Neural crest cell (in vitro differentiated cells): ENCODE measurements around the gene NELFCD. TPM values are rescaled to one million over a fixed set of nuclear protein-coding genes. Genes with fewer than 3 reads are reported as not detected.
"Not testable (repeated sequence)": the region's sequence is repeated elsewhere in the genome, so short reads cannot be mapped to it uniquely, and the experiment has no call there.

Source experiments
- DNase-seq: peaks from one replicate; pipeline ENCODE4 v3.0.0; 2021; ENCODE audit warnings: low read depth, mixed read lengths, low spot score
- H3K27ac Mint-ChIP-seq: one replicate; pipeline ENCODE4 v1.8.0; 2021; ENCODE audit warnings: mild to moderate bottlenecking, mixed read lengths; ENCODE audit not compliant: unreplicated experiment
- H3K27me3 Mint-ChIP-seq: 2 replicates; pipeline ENCODE4 v1.8.0; 2021; ENCODE audit warnings: low read depth, mild to moderate bottlenecking, mixed read lengths
- H3K36me3 Mint-ChIP-seq: 2 replicates; pipeline ENCODE4 v1.8.0; 2021; ENCODE audit warnings: low read depth, mild to moderate bottlenecking, mixed read lengths
- H3K4me1 Mint-ChIP-seq: 2 replicates; pipeline ENCODE4 v1.8.0; 2021; ENCODE audit warnings: mixed read lengths
- H3K4me3 Mint-ChIP-seq: one replicate; pipeline ENCODE4 v1.8.0; 2021; ENCODE audit warnings: mild to moderate bottlenecking, mixed read lengths
- H3K9me3 Mint-ChIP-seq: 2 replicates; pipeline ENCODE4 v1.8.0; 2021; ENCODE audit warnings: mixed read lengths
- CTCF ChIP-seq: fragments of 200-600 bp; sonication (generic); conservative IDR thresholded peaks from 2 replicates; pipeline ENCODE4 v1.5.0; 2021; ENCODE audit warnings: antibody characterized with exemption, mild to moderate bottlenecking
- total RNA-seq: library from RNA; stranded (reverse); gene quantifications from 2 replicates; pipeline ENCODE4 v1.2.1, GENCODE V29; 2021

The NELFCD gene
- total RNA-seq, 1 donor from 2014 or later = 117 TPM

GRCh38 chr20:59037386-59037785 lies 56.3 kb downstream of the NELFCD start:
- H3K36me3 Mint-ChIP-seq = peaks cover 17% of the 10 kb centered on the region
- no peak for DNase-seq
- H3K27me3 Mint-ChIP-seq = no peaks in the 10 kb centered on the region

DNA sequence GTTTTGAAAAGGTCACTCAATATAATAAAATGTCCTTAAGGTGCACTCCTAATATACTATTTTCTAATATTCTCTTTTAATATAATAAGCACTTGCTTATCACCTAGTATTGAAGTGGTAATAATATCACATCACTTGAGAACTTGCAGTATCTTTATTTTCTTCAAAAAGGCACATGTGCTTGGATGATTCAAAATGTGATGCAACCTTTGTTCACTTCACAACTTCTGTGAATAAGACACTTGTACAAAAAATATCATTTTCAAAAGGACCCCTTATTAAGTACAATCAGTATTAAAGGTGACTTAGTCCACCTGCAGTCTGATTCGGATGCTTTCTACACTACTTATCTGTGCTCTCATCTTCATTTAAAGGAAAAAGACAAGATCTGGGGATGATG lies 58.2 kb downstream of the NELFCD start:
- H3K9me3 Mint-ChIP-seq = no peaks in the 10 kb centered on the region
- DNase-seq = no peak
- no peaks in the 10 kb centered on the region for H3K27me3 Mint-ChIP-seq
- no peak overlapping the region for H3K4me3 Mint-ChIP-seq
- H3K4me1 Mint-ChIP-seq = peaks cover 41% of the 10 kb centered on the region
- H3K27ac Mint-ChIP-seq = no peak overlapping the region
- no peak for TF ChIP-seq CTCF
- peaks cover 17% of the 10 kb centered on the region for H3K36me3 Mint-ChIP-seq

More at GRCh38 chr20:59037386-59037785, 56.3 kb downstream of the NELFCD start:
- Mint-ChIP-seq H3K27ac (no peak overlapping the region), H3K4me3 (peak overlapping the region; percentile 32), H3K9me3 (no peaks in the 10 kb centered on the region), H3K4me1 (peaks cover 41% of the 10 kb centered on the region)
- TF ChIP-seq CTCF = no peak

GRCh38 chr20:59040667-59041066 lies 59.6 kb downstream of the NELFCD start:
- peak overlapping the region; percentile 56 for H3K4me3 Mint-ChIP-seq
- no peaks in the 10 kb centered on the region for H3K27me3 Mint-ChIP-seq
- no peaks in the 10 kb centered on the region for H3K9me3 Mint-ChIP-seq
- peaks cover 41% of the 10 kb centered on the region for H3K4me1 Mint-ChIP-seq
- H3K27ac Mint-ChIP-seq = no peak overlapping the region
- DNase-seq = no peak
- no peak for TF ChIP-seq CTCF
- H3K36me3 Mint-ChIP-seq = peaks cover 13% of the 10 kb centered on the region

- H3K9me3 Mint-ChIP-seq, DNase-seq, H3K27ac Mint-ChIP-seq, H3K27me3 Mint-ChIP-seq: not testable (repeated sequence)
- Mint-ChIP-seq H3K36me3 (peaks cover 13% of the 10 kb centered on the region), H3K4me1 (peaks cover 41% of the 10 kb centered on the region), H3K4me3 (peak overlapping the region; percentile 56)
Measured at GRCh38 chr20:59041487-59041886, 60.4 kb downstream of the NELFCD start.

DNA sequence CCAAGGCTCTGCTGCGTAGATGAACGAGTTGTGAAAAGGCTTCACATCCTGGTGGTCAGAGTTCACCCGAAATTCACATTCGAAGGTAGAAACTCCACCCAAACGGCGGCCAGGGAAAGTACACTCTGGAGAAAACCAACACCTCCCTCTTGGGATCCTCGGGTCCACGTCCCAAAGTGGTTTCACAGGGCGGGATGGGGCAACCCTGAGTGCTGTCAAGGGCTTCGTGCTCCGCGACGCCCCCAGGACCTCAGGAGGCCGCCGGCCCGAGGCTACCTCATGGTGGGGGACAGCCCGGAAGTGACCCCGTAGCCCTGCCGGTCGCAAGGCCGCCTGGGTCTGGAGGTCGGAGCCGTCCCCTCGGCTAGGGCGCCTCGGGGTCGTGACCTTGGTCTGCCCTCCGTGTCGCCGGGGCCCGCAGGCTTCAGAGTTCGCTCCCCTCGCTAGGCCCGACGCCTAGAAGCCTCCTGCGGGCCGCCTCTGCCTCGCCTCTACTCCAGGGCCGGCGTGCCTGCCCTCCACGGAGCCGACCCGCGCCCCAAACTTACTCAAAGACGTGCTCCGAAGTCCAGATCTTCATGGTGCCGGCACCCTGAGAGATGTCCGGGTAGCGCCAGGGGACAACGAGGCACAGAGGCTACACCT lies 61.2 kb downstream of the NELFCD start, which contains the start of gene PRELID3B:
Gene PRELID3B, minus strand, starts transcription at position 636 of the 645 bp plus-strand sequence. Its CDS starts 56 bp downstream, at position 580.
- no peaks in the 10 kb centered on the region for H3K27me3 Mint-ChIP-seq
- no peak for TF ChIP-seq CTCF
- peak within 1 kb of the TSS; percentile 76 for H3K27ac Mint-ChIP-seq
- H3K36me3 Mint-ChIP-seq = peaks cover 9% of the 10 kb centered on the region
- H3K4me3 Mint-ChIP-seq = peak within 1 kb of the TSS; percentile 83
- H3K9me3 Mint-ChIP-seq = no peaks in the 10 kb centered on the region
- no peak for DNase-seq
- H3K4me1 Mint-ChIP-seq = peaks cover 36% of the 10 kb centered on the region

GRCh38 chr20:59042796-59043631 lies 62.0 kb downstream of the NELFCD start:
- no peak for TF ChIP-seq CTCF
- peak overlapping the region; percentile 83 for H3K4me3 Mint-ChIP-seq
- H3K27me3 Mint-ChIP-seq = no peaks in the 10 kb centered on the region
- H3K36me3 Mint-ChIP-seq = peaks cover 9% of the 10 kb centered on the region
- peaks cover 36% of the 10 kb centered on the region for H3K4me1 Mint-ChIP-seq
- H3K27ac Mint-ChIP-seq = peak overlapping the region; percentile 76
- DNase-seq = peak; percentile 87
- H3K9me3 Mint-ChIP-seq = no peaks in the 10 kb centered on the region
